Measurements from ENCODE around the gene ANO1.

DNA sequence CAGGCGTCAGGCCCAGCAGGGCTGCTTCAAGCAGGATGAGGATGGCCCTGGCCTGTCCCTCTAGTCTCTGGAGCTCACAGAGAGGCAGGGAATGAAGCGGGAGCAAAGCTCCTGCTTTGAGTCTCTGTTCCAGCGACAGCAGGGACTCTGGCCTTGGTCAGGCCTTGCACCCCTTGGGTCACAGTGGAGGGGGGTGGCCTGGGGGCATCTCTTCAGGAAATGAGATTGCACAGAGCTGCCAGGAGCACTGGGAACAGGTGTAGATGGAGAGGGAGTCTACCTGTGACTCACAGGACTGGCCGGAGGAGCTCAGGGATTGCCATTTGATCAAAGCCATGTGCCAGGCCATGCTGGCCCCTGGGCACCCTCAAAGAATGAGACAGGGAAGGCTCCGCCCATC, 1.6 kb downstream of the ANO1 start:
- TF ChIP-seq, protein P1, sequence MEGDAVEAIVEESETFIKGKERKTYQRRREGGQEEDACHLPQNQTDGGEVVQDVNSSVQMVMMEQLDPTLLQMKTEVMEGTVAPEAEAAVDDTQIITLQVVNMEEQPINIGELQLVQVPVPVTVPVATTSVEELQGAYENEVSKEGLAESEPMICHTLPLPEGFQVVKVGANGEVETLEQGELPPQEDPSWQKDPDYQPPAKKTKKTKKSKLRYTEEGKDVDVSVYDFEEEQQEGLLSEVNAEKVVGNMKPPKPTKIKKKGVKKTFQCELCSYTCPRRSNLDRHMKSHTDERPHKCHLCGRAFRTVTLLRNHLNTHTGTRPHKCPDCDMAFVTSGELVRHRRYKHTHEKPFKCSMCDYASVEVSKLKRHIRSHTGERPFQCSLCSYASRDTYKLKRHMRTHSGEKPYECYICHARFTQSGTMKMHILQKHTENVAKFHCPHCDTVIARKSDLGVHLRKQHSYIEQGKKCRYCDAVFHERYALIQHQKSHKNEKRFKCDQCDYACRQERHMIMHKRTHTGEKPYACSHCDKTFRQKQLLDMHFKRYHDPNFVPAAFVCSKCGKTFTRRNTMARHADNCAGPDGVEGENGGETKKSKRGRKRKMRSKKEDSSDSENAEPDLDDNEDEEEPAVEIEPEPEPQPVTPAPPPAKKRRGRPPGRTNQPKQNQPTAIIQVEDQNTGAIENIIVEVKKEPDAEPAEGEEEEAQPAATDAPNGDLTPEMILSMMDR (IDR thresholded peaks at IDR 0.05; ENCODE audit: low read length) = no peak
- no peak for TF ChIP-seq EZH2 (IDR thresholded peaks at IDR 0.05; ENCODE audit: borderline replicate concordance, low read length)
